HL-60/S4 treated with retinoic acid at 250 ng/mL for 4 days and 3 days (cell line): ENCODE measurements around the gene SLC22A31.
"Not testable (repeated sequence)": the region's sequence is repeated elsewhere in the genome, so short reads cannot be mapped to it uniquely, and the experiment has no call there.

Experiments
- in situ Hi-C: fragments of 300-500 bp; cut with MboI; formaldehyde crosslinking; loops from 2 replicates; pipeline ENCODE4 v1.7.0; 2022; ENCODE audit warnings: low sequenced_read_pairs

SLC22A31 gene

DNA sequence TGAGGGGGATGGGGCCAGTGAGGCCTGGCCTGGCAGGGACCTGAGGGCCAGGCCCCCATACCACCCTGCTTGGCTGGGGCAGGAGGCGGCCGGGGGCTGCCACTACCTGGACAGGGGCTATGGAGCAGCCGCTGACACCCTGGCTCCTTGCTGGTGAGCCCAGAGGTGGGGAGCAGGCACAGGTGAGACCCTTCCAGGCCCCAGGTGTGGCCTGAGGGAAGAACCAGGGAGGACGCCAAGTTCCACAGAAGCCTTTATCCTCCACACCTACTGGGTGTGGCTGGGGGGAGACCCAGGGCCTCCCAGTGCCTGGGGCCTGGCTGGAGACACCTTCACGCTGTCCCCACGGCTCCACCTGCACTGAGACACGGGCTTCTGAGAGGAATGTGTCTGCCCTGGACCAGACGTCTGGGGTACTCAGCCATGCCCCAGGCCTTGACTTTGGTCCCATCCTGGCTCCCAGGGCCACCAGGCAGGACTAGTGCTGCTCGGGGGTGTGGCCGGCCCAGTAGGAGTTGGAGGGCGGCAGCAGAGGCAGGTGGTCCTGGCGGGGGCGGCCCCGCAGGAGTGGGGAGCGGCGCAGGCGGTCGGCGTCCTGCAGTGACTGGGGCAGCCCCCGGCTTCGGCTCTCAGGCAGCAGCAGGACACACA is 4.7 kb downstream of the SLC22A31 start:
- in situ Hi-C loops, result no loop called here

DNA sequence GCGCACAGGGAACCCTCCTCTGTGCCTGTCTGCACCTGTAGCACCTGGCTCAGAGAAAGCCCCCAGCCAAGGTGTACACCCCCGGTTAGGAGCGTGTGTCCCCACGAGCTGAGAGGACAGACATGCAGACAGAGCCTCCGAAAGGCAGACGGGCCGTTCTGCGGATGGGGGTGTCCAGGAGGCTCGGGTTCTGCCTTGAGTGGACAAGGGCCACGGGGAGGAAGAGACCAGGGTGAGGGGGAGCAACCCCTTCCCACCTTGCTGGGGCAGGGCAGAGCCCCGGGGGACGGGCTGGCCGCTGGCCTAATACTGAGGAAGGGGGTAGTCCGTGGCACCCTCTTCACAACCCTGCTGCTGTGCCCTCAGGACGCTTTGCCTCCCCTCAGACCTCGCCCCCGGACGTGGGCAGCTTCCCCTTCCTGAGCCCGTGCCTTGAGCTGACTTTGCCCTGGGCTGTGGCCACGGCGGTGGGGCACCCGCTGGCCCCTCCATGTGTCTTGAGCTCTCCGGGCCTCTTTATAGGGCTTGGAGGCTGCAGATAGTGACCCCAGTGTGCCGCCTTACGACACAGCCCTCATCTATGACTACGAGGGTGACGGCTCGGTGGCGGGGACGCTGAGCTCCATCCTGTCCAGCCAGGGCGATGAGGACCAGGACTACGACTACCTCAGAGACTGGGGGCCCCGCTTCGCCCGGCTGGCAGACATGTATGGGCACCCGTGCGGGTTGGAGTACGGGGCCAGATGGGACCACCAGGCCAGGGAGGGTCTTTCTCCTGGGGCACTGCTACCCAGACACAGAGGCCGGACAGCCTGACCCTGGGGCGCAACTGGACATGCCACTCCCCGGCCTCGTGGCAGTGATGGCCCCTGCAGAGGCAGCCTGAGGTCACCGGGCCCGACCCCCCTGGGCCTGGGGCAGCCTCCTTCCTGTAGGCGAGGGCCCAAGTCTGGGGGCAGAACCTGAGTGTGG is 5.7 kb downstream of the SLC22A31 start:
- in situ Hi-C loops, result no loop called here

DNA sequence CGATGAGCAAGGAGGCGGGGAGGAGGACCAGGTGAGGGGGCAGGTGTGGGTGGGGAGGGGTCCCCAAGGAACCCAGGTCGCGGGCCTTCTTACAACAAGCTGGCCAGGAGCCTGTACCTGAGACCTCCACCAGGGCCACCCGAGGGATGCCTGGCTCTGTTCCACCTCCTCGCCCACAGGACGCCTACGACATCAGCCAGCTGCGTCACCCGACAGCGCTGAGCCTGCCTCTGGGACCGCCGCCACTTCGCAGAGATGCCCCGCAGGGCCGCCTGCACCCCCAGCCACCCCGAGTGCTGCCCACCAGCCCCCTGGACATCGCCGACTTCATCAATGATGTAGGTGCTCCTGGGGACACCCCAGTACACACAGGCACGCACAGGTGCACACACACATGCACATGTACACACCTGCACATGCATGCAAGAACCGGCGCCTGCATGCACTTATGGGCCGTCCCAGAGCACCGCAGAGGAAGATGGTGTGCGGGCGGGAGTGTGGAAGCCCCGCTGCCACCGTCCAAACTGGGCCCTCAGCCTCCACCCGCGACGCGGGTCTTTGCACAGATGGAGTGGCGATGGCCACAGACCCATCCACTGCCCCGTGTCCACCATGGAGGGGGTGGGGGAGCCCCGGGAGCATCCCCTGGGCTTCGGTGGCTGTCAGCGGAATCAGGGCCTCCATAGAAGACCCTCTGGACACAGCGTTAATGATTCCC is 6.6 kb downstream of the SLC22A31 start:
- in situ Hi-C loops, result no loop called here

DNA sequence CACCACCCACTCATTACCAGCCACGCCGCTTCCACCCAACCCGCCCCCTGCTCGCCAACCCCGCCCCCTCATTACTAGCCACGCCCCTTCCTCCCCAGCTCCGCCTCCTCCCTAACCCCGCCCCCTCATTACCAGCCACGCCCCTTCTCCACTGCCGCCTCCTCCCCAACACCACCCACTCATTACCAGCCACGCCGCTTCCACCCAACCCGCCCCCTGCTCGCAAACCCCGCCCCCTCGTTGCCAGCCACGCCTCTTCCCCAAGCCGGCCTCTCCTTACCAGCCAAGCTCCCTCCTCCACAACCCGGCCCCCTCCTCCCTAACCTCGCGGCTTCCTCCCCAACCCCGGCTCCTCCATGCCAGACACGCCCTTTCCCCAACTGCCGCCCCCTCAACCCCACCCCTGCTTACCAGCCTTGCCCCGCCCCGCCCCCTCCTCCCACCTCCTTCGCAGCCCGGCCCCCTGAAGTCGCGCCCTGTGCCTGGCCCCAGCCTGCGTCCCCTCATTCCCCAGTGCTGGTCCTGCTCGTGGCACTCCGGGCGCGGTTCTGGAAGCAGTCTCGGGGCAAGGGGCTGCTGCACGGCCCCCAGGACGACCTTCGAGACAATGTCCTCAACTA is 7.3 kb downstream of the SLC22A31 start:
- in situ Hi-C loops, result no loop called here

DNA sequence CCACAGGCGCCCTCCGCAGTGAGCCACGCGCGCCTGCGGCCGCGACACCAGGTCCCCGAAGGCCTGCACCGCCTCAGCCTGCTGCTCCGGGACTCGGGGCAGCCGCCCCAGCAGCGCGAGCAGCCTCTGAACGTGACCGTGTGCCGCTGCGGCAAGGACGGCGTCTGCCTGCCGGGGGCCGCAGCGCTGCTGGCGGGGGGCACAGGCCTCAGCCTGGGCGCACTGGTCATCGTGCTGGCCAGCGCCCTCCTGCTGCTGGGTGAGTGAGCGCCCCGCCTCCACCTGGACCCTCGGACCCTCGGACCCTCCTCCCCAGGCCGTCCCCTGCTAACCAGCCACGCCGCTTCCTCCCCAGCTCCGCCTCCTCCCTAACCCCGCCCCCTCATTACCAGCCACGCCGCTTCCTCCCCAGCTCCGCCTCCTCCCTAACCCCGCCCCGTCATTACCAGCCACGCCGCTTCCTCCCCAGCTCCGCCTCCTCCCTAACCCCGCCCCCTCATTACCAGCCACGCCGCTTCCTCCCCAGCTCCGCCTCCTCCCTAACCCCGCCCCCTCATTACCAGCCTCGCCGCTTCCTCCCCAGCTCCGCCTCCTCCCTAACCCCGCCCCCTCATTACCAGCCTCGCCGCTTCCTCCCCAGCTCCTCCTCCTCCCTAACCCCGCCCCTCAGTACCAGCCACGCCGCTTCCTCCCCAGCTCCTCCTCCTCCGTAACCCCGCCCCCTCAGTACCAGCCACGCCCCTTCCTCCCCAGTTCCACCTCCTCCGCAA is 8.0 kb downstream of the SLC22A31 start:
- in situ Hi-C loops, result not testable (repeated sequence)

DNA sequence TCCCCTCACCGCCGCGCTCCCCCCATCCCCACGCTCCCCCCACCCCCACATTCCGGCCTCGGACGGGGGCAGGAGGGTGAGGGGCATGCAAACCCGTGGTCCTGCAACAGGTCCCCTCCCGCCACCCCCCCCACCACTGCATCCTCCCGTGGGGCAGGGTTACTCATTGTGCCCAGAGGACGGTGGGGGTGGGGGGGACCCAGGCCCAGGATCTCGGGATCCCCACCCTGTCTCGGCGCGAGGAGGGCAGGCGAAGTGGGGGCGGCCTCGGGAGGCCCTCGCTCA is 8.5 kb downstream of the SLC22A31 start:
- in situ Hi-C loops, result no loop called here

DNA sequence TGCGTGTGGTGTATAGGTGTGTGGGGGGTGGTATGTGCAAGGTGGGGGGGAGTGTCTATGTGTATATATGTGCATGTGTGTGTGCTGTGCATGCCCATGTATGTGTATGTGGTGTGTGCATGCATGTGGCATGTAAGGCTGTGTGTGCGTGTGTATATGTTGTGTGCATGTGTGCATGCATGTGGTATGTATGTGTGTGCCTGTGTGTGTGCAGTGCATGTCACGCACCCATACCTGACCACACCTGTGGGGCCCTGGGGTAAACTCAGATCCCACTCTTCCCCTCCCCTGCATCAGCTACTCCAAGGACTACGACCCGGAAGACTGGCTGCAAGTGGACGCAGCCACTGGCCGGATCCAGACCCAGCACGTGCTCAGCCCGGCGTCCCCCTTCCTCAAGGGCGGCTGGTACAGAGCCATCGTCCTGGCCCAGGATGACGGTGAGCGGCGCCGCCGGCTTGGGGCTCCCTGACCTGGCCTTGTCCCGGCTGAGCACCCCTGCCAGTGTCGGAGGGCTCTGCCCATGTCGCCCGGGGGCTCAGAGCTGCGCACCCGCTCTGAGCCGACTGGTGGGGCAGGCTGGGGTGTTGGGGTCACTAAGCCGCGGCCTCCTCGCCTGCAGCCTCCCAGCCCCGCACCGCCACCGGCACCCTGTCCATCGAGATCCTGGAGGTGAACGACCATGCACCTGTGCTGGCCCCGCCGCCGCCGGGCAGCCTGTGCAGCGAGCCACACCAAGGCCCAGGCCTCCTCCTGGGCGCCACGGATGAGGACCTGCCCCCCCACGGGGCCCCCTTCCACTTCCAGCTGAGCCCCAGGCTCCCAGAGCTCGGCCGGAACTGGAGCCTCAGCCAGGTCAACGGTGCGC is 9.1 kb downstream of the SLC22A31 start:
- in situ Hi-C loops, result no loop called here

DNA sequence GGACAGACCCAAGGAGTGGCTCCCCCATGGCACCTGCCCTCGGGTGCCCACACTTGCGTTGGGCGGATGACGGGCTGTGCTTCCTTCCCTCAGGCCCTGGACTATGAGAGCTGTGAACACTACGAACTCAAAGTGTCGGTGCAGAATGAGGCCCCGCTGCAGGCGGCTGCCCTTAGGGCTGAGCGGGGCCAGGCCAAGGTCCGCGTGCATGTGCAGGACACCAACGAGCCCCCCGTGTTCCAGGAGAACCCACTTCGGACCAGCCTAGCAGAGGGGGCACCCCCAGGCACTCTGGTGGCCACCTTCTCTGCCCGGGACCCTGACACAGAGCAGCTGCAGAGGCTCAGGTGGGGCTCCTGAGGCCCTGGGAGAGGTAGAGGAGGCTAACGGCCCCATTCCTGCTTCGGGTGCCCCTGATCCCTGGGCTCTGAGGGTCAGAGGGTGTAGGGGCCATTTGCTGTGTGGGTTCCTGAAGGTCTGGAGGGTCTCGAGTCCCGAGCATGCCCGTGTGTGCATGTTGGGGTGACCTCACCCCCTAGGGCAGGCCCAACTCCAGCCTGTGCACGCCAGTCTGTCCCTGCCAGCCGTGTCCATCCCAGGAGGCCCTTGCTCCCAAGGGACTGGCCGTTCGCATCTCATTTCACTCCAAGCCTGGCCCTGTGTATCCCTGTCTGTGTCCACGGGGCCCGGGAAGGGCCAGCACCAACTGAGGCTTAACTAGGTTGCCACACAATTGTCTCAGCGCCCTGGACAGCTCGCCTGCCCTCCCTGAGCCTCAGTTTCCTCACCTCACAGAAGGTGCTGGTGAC is 10.0 kb downstream of the SLC22A31 start:
- in situ Hi-C loops, result no loop called here

DNA sequence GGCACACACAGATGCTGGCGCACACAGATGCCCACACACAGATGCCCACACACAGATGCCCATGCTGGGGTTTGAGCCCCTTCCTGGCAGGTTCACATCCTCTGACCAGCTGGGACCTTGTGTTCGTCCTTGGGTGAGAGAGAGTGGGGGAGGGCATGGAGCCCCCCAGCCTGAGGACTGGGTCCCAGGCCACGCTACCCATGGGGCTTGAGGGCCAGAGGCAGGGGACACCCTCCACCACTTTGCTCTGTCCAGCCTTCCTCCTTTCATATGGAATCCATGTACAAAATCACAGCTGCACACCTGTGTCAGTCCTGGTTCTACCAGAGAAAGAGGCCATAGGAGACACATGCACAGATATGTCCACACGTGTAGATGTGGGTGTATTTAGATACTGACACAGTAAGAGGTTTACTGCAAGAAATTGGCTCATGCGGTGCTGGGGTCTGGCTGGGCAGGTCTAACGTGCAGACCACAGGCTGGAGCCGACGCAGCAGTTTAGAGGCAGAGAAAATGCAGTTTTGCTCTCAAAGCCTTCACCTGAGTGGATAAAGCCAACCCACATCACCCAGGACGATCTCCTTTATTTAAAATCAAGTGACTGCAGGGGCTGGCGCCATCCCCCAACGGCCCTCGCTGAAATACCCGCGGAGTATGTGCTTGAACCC is 10.8 kb downstream of the SLC22A31 start:
- in situ Hi-C loops, result no loop called here

DNA sequence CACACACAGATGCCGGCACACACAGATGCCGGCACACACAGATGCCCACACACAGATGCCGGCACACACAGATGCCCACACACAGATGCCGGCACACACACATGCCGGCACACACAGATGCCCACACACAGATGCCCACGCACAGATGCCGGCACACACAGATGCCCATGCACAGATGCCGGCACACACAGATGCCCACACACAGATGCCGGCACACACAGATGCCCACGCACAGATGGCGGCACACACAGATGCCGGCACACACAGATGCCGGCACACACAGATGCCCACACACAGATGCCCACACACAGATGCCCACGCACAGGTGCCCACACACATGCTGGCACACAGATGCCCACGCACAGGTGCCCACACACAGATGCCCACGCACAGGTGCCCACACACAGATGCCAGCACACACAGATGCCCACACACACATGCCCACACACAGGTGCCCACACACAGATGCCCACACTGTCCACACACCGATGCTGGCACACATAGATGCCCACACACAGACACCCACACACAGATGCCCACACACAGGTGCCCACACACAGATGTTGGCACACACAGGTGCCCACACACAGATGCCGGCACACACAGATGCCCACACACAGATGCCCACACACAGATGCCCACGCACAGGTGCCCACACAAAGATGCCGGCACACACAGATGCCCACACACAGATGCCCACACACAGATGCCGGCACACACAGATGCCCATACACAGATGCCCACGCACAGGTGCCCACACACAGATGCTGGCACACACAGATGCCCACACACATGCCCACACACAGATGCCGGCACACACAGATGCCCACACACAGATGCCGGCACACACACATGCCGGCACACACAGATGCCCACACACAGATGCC is 11.6 kb downstream of the SLC22A31 start:
- in situ Hi-C loops, result not testable (repeated sequence)

DNA sequence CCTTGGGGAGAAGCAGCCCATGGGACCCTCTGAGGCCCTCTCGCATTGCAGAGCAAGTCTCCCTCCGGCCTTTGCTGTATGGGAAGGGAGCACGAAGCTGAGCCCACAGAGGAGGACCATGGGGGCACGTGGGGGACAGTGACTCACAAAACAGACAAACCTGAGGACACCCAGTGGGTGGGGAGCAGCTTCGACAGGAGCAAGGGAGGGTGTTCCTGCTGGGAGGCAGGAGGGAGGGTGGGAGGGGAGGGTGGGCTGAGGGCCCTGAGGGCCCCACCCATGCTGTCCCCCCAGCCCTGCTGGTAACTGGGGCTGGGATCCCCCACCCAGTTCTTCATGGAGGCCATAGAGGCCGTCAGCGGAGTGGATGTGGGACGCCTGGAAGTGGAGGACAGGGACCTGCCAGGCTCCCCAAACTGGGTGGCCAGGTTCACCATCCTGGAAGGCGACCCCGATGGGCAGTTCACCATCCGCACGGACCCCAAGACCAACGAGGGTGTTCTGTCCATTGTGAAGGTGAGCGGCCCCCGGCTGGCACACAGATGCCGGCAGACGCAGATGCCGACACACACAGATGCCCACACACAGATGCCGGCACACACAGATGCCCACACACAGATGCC is 12.5 kb downstream of the SLC22A31 start:
- in situ Hi-C loops, result no loop called here

DNA sequence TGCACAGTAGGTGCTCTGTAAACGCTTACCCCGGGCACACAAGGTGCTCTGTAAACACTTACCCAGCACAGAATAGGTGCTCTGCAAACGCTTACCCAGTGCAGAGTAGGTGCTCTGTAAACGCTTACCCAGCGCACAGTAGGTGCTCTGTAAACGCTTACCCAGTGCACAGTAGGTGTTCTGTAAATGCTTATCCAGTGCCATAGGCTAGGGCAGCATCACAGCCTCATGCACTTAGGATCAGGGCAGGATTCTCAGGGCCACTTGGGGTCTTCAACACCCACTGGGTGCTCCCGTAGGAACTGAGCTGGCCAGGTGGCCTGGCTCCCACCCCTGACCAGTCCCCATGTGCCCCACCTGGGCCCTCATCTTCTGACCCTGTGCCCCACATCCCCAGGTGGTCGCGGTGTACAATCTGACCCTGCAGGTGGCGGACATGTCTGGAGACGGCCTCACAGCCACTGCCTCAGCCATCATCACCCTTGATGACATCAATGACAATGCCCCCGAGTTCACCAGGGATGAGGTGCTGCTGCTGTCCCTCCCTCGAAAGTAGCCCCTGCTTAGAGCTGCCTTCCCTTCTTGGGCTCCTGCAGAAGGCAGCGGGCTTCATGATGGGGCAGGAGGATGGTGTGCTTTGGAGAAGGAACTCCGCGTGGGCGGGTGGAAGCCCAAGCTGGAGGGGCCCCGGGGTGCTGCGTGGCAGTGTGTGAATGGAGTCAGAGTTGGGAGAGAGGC is 13.1 kb downstream of the SLC22A31 start:
- in situ Hi-C loops, result no loop called here

DNA sequence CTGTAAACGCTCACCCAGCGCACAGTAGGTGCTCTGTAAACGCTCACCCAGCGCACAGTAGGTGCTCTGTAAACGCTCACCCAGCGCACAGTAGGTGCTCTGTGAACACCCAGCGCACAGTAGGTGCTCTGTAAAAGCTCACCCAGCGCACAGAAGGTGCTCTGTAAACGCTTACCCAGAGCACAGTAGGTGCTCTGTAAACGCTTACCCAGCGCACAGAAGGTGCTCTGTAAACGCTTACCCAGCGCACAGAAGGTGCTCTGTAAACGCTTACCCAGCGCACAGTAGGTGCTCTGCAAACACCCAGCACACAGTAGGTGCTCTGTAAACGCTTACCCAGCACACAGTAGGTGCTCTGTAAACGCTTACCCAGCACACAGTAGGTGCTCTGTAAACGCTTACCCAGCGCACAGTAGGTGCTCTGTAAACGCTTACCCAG is 13.7 kb downstream of the SLC22A31 start:
- in situ Hi-C loops, result not testable (repeated sequence)

DNA sequence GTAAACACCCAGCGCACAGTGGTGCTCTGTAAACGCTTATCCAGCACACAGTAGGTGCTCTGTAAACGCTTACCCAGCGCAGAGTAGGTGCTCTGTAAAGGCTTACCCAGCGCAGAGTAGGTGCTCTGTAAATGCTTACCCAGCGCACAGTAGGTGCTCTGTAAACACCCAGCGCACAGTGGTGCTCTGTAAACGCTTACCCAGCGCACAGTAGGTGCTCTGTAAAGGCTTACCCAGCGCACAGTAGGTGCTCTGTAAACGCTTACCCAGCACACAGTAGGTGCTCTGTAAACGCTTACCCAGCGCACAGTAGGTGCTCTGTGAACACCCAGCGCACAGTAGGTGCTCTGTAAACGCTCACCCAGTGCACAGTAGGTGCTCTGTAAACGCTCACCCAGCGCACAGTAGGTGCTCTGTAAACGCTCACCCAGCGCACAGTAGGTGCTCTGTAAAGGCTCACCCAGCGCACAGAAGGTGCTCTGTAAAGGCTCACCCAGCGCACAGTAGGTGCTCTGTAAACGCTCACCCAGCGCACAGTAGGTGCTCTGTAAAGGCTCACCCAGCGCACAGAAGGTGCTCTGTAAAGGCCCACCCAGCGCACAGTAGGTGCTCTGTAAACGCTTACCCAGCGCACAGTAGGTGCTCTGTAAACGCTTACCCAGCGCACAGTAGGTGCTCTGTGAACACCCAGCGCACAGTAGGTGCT is 14.3 kb downstream of the SLC22A31 start:
- in situ Hi-C loops, result not testable (repeated sequence)
